GM21717 (cell line): ENCODE results near the gene FRK.

ENCODE experiments used
- ATAC-seq: cut with Tn5 transposase; IDR thresholded peaks from one replicate; pipeline ENCODE4 v1.9.1; 2021; ENCODE audit warnings: mild to moderate bottlenecking, moderate library complexity; ENCODE audit not compliant: unreplicated experiment

FRK gene

DNA sequence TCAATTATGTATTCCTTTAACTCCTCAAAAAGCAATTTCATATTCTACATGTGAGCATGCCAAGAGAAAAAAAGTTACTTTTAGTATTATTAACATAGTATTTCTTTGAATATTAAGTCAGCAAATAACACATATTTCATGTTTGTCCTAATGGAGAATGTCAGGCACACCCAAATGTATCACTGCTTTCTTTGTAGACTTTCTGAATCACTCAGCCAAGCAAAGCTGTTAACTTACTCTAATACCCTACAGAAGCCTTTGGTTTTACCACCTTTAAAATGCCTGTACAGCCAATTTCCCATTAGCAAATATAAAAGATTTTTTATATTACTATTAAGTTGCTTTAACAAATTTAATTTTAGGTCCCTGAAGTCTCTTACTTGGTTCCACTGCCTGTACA is 23.8 kb downstream of the FRK start:
- no peak for ATAC-seq

DNA sequence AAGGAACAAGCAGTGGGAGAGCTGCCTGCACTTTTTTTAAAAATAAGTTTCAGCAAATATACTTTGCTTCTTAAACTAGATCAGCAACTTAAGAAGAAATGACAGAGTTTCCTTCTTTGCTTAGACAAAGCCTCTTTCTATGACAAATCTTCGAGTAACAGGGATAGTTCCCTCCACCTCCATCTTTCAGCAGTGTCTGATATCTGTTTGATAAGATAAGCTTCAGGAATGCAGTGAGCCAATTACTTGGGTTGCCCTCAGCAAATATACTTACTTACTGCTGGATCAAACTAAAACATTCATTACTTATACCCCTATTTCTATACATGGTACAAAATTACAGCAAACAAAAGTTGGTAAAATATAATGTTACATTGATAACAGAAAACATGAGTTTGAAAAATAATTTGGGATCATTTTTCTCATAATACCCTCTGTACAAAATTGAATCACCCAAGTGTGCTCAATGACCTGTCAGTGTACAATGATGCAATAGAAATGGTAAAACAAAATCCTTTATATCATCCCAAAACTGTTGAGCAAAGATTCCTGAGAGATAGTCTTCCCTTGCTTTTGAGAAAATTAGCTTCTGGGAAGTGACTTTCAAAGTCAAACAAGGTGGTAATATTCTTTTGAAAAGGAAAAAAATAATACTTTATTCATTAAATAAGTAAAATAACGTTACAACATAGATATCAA is 24.5 kb downstream of the FRK start:
- no peak for ATAC-seq

DNA sequence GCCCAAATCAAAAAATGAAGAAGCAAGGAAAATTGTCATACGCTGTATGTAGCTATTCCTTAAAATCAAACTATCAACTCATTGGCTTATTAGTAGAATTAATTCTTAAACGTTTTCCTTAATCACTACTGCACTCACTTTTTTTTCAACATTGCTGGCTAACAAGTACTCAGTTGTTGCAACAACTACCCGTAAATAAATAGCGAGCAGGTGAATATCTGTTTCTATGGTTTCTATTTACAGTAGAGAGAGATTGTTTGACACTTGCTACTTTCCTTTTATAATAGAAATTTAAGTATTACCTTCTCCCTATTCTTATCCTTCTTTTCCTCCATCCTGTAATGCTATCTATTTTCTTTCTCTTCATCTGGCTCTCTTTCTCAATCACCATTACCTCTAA is 25.1 kb downstream of the FRK start:
- no peak for ATAC-seq

DNA sequence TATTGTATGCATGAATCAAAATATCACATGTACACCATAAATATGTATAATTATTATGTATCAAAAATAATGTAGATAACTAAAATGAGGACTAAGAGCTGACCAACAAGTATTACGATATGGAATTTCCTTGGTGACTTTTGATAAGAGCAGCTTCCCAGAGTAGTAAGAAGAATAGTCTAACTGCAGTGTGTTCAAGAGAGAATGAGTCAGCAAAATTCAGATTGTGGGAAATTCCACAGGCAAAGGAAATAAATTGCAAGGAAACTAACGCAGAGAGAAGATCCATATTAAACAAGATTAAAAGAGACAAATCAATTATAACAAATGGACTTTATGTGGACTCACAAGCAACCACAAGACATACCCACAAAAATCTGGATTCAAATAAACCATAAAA is 26.4 kb downstream of the FRK start:
- no peak for ATAC-seq

DNA sequence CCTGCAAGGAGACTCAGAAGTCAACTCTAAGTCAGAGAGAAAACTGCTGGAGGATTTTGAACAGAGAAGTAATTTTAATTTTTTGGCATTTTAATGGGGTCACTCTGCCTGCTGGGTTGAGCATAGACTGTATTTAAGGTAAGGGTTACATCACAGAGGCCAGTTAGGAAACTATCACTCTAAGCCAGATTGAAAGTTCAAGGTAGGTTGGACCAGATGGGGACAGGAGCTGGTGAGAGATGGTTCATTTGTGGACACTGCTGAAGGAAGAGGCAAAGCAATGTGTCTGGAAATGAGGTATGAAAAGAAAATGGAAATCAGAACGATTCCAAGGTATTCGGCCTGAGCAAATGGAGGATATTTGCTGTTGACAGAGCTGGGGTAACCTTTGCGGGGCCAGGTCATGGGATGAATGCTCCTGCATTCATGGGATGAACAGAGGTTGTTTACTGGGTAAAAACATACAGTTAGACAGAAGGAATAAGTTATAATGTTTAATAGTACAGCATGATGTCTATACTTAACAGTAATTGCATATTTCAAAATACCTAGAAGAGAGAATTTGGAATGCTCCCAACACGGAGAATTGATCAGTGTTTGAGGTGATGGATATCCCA is 26.9 kb downstream of the FRK start:
- no peak for ATAC-seq

DNA sequence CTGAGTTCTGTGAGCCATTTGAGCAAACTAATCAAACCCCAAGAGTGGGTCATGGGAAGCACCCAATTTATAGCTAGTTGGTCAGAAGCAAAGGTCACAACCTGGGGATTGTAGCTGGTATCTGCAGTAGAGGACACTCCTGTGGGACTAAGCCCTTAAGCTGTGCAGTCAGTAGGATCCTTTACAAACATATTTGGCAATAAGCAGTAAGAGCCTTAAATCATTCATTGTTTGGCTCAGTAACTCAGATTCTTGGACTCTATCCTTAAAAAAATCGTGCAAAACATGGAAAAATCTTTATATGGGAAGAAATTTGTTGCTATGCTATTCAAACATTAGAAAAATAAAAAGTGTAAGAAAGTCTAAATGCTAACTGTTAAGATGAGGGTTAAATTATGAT is 29.9 kb downstream of the FRK start:
- no peak for ATAC-seq

DNA sequence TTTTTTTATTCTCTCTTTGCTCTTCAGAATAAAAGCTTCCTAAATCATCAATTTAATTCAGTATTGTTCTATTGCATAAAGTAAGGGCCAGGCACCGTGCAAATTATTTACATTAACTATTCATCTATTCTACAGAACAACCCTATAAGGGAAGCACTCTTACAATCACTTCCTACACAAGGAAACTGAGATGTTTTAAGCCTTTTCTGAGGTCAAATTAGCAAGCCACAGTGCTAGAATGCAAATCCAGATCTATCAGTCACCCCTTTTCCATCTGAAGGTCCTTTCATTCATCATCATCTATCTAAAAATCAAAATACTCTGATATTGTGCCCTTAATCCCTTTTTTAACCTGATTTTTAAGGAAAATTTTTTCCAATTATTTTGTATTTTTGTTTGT is 31.2 kb downstream of the FRK start:
- ATAC-seq: no peak

DNA sequence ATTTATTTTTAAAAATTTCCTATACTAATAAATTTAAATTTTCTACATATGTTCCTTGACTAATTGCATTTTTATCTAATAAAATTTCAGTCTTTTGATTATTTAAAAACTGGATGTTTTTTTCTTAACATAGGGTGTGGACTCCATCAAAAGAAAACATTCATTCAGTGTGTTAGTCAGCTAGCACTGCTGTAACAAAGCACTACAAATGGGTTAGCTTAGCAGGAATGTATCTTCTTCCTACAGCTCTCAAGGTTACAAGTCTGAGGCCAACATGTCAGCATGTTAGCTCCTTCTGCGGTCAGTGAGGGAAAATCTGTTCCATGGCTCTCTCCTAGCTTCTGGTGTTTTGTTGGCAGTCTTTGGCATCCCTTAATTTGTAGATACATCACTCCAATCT is 32.5 kb downstream of the FRK start:
- ATAC-seq: no peak

DNA sequence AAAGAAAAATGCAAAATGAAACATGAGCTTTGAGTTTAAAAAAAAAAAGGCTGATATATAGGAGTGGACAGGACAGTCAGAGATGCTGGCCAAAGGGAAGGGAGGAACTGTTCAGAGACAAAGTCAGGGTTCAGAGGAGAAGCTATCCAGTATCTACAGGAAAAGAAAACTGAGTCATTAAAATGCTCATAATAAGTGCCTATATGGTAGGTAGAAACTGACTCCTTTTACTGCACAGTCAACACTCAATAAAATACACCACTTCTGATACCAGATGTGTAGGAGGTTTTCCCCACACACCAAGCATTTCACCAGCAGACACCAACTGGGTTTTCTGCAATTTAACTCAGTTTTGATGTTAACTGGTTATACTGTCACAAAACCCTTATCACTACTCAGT is 32.9 kb downstream of the FRK start:
- ATAC-seq: peak; percentile 74

DNA sequence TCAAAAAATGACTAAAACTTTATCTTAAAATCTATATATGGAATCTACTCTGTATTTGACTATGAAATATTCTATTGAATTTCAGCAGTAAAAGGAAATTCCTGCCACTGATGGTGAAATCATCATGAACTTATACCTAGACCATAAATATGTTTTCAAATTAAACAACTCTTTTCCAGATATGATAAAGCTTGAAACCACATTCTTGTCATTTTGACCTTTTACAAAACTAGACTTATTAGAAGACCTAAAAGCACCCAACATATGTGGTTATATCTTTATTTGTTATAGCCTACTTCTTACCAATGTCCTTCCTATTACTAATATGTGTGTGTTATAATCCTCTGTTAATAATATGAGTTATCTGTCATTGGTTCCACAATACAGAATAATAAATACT is 35.3 kb downstream of the FRK start:
- no peak for ATAC-seq

DNA sequence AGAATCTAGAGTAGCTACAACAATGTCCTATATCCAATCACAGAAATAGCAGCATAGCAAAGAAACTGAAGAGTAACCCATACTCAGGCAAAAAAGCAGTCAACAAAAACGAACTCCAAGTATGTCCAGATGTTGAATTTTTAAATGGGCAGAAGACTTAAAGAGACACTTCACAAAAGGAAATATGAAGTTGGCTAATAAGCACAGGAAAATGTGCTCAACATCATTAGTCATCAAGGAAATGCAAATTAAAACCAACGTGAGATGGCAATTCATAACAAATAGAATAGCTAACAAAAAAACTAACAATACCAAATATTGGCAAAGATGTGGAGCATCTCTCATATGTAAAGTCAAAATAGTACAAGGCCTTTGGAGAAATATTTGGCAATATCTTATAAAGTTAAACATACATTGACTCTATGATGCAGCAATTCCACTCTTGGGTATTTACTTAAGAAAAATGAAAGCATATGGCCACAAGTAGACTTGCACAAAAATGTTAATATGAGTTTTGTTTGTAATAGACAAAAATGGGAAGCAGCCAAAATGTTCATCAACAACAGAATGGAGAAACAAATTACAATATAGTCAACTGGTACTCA is 37.7 kb downstream of the FRK start:
- ATAC-seq: no peak

DNA sequence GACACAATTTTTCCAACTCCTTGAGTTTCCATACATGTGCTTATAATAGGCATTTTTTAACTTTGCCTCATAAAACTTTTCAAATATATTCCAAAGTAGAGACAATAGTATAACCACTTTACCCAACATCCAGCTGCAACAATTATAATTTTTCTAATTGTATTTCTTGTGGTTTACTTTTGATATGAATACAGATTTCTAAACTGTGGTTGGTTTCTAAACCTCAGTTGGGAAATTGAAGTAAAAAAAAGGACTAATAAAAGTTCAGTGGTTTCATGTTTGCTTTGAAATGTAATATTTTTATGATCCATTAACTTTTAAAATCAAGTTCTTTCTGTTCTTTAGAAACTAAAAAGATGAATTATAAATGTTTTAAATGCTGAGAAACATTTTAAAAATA is 40.0 kb downstream of the FRK start:
- no peak for ATAC-seq

DNA sequence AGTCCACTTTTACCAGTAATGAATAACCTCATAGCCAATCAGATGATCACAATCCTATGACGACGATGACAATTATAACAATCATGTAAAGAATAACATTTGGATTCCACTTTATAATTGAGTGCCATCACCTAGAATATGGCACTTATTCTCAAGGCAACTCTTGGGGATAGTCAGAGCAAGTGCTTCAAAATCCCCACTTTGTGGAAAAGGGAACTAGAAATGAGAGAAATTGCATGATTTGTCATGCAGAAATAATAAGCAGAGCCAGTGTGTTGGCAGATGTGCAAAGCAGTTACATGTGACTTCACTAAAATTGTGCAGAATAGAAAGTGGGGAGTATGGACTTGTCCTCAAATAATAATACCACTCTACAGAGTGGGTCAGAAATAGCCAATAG is 41.3 kb downstream of the FRK start:
- ATAC-seq: peak; percentile 78

DNA sequence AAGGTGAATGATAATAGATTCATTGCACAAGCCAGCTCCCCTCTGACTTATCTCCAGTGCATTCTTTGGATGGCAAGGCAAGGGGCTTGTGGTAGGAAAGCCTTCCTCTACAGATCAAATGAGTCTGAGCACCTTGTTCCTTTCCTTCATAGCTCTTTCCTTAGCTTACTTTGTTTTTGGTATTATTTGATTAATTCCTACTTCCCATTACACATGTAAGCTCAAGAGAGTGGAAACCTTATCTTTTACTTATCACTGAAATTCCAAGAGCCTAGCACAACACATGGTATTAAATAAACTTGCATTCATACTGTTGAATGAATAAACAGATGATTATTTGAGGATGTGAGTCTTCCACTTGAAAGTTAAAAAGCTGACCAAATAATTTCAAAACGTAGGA is 41.7 kb downstream of the FRK start:
- no peak for ATAC-seq

DNA sequence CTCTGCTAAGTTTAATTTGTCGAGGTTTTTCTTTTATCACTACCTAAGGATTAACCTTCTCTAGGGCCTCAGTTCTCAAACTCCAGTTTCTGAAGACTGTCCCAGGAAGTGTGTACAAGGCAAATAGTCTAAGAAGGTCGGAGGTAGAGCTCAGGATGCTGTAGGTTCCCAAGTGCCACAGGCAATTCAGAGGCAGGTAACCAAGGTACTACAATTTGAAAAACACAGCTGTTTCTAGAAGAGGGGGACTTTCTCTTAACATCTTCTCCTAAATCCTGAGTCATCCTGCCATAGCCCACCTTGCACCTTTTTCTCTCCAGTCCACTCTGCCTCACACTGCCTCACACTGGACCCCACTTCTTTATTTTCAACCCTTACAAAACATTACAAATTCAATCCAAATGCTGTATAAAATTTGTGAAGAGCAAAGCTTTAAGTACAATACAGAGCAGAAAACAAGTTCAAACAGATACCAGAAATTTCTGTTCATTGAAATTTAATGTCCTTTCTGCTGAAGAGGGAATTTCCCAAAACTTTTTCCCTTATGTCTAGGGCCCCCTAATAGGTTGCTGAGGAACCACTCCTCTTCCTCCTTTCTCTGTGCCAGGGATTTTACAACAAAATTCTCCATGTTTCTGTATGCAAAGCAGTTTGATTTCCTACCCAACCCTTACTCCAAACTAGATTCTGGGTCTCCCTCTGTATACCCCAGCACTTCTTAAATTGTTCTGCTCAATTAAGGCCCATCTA is 43.0 kb downstream of the FRK start:
- ATAC-seq: peak; percentile 23

DNA sequence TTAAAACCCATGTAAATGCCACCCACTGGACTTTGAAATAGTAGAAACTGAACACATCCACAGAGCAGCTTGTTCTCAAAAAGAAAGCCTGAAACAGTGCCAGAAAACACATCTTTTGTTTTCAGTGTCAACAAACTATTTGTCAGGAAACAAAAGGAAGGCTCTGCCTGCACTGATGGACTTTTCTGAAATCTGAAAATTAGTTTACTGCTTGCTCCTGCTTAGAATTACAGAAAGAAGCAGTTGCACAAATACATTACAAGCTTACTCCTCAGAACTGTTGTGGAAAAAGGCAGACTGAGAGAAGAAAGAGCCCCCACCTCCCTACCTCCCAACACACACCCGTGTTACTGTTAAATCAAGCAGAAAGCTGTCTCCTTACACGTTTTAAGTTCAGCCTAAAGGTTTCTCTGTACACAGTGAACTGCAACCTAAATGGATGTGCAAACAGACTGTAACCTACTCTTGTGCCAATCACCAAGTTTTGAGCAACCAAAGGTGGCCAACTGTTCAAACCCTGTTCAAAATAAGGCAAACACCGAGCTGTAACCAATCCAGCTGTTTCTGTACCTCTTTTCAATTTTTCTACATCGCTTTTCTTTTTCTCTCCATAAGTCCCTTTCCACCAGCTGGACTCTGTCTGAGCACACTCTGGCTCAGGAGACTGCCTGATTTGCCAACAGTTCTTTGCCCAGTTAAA is 43.7 kb downstream of the FRK start:
- ATAC-seq: peak; percentile 24

DNA sequence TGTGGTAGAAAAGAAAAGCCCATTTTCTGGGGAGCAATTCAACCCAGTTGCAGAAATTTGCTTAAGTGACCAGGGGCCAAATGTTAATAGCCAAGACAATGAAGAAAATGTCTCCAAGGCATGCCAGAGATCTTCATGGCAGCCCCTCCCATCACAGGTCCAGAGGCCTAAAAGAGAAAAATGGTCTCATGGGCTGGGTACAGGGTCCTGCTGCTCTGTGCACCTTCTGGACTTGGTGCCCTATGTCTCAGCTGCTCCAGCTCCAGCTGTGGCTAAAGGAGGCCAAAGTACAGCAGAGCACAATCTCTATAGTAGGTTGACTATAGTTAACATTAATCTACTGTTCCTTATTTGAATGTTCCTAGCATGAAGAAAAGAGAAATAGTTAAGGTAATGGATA is 44.7 kb downstream of the FRK start:
- ATAC-seq: no peak

DNA sequence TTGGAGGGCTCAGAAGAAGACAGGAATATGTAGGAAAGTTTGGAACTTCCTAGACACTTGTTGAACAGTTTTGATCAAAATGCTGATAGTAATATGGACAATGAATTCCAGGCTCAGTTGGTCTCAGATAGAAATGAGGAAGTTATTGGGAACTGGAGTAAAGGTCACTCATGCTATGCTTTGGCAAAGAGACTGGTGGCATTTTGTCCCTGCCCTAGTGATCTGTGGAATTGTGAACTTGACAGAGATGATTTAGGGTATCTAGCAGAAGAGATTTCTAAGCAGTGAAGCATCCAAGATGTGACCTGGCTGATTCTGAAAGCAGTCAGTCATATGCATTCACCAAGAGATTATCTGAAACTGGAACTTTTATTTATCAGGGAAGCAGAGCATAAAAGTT is 45.1 kb downstream of the FRK start:
- no peak for ATAC-seq

DNA sequence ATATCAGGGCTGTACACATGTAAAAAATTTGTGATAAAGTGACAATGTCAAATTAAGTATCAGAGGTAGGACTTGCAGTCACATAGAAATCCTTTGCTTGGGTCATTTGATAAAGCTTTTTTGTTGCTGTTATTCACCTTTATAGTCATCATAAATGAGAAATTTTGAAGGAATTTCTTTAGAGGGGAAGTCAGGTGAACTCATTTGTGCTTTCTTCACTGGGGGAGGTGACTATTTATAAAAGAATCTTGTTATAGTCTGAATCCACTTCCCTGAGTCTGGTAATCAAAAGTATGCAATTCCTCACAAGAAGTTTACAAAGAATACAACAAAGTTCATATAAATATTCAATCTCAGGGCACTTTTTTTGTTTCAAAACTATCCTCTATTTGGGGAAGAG is 47.7 kb downstream of the FRK start:
- no peak for ATAC-seq

DNA sequence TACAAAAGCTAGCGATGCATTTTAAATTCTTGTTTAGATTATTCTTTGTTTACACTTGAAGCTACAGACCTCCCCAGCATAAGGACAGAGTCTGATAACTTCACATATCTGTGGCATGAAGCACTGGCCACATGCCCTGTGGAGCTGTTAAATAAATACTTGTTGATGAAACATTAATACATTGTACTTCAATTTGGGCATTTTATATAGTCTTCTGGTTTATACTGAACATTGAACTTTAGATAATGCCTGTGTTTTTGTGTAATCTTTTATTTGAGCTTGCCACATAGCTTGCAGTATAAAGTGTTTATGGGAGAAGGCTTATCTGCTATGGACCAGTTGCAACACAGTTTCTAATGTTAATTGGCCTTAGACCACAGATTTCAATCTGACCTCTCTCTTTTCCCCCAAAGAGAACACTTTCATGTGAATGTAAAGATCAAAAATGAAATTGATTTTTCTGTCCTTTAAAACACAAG is 48.2 kb downstream of the FRK start:
- no peak for ATAC-seq

DNA sequence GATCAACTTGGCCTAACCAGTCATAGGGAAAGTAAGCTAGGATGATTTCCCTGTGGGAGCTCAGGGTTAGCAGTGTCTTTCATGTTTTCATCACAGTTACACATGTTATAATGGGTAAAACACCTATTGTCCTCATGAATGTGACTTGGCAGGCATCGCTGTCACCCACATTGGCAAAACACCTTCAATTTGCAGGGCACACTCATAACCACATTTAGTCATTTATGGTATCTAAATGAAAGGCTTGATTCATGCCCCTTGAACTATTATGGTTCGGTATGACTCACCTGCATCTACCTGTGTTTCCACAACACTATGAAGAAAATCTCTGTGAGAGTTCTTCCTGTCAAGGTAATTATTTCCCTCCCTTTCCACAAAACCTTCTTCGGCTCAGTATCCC is 49.2 kb downstream of the FRK start:
- peak; percentile 67 for ATAC-seq
